ENCODE measurements around the gene WFDC1.

GRCh38 chr16:84341528-84342295 is 47.0 kb downstream of the WFDC1 start:
- TF ChIP-seq CTCF (IDR thresholded peaks at IDR 0.05; ENCODE audit: borderline replicate concordance, extremely low read depth, low read length, poor library complexity, severe bottlenecking), result no peak
- no peak for TF ChIP-seq EZH2 (IDR thresholded peaks at IDR 0.05; ENCODE audit: borderline replicate concordance, low read depth, low read length, severe bottlenecking)

Data from DND-41 (cell line).